Measurements from ENCODE around the gene APBA2. TPM values are rescaled to one million over a fixed set of nuclear protein-coding genes. Genes with fewer than 3 reads are reported as not detected.

Gene APBA2
- total and polyA plus RNA-seq, 10 of the 15 experiments (the other 5 are each of a cell fraction or from before 2014, with no cell fraction given): 0.06 to 0.26 (median 0.07) TPM; not detected in 7

GRCh38 chr15:29114221-29115092 lies 228.7 kb downstream of the APBA2 start:
- Histone ChIP-seq H3K4me3 (no peak overlapping the region), H2AFZ (ENCODE audit: control insufficient read depth, low read depth, low read length) (no peak overlapping the region), H3K9ac (ENCODE audit: control insufficient read depth, insufficient read depth, low read length) (no peak overlapping the region), H3K79me2 (ENCODE audit: control insufficient read depth, insufficient read depth, low read length) (no peaks in the 10 kb centered on the region), H4K20me1 (ENCODE audit: control insufficient read depth, insufficient read depth) (no peaks in the 10 kb centered on the region), H3K4me1 (ENCODE audit: control insufficient read depth, insufficient read depth, low read length) (no peaks in the 10 kb centered on the region), H3K4me2 (ENCODE audit: control insufficient read depth, insufficient read depth) (no peak overlapping the region), H3K27ac (ENCODE audit: control insufficient read depth, insufficient read depth) (no peak overlapping the region), H3K9me3 (replicated peaks; ENCODE audit: control insufficient read depth, insufficient read depth, low read length) (no peaks in the 10 kb centered on the region), H3K27me3 (replicated peaks in 1 of 2; ENCODE audit: control insufficient read depth in 2 of 2, insufficient read depth in 2 of 2, low read length in 1 of 2) (no peaks in the 10 kb centered on the region; a peak in 1 of 4 replicates), H3K36me3 (ENCODE audit: control insufficient read depth in 2 of 2, insufficient read depth in 2 of 2, low read length in 1 of 2) (no peaks in the 10 kb centered on the region)
- intact Hi-C loops (cut with micrococcal nuclease; ENCODE audit: unreplicated experiment): no loop called here
- POLR2A ChIA-PET: no interaction called here
- TF ChIP-seq ASH2L (IDR thresholded peaks at IDR 0.05; ENCODE audit: borderline replicate concordance, low read depth): no peak
- no peak for TF ChIP-seq ZNF24 (IDR thresholded peaks at IDR 0.05)
- no peak for TF ChIP-seq POU2F2 (IDR thresholded peaks at IDR 0.05; ENCODE audit: borderline replicate concordance, low read depth, low read length)
- no peak for TF ChIP-seq E2F4 (IDR thresholded peaks at IDR 0.05; ENCODE audit: low read depth, low read length)
- TF ChIP-seq MTA2 (IDR thresholded peaks at IDR 0.05; ENCODE audit: low read depth): no peak
- TF ChIP-seq SRF (IDR thresholded peaks at IDR 0.05; ENCODE audit: low read depth in 2 of 2, low read length in 2 of 2): no peak
- no peak for TF ChIP-seq EZH2 (IDR thresholded peaks at IDR 0.05; ENCODE audit: borderline replicate concordance, control insufficient read depth, low read depth, low read length)
- TF ChIP-seq EGR1 (IDR thresholded peaks at IDR 0.05; ENCODE audit: borderline replicate concordance in 1 of 2, low read depth in 2 of 2, low read length in 2 of 2): no peak
- no peak for TF ChIP-seq TCF12 (IDR thresholded peaks at IDR 0.05; ENCODE audit: low read depth, low read length)
- in situ Hi-C loops (cut with MboI): loop anchor here (25.0 kb wide), 1 partner anchor 948 kb away; no protein-coding TSS in a partner anchor
- WGBS (ENCODE audit: insufficient coverage, insufficient replicate concordance, low lambda C conversion rate, missing lambda C conversion rate): 53% methylated on average over 14 of the region's 18 CpGs
- no TSS peak for BruUV-seq (replicated peaks)
- no peak for ATAC-seq
- CTCF ChIA-PET: interaction anchor here (0.6 to 1.0 kb wide), 2 partner anchors 26 to 226 kb away, joined by 3 read pairs; no protein-coding TSS in a partner anchor
- RAD21 ChIA-PET (ENCODE audit: unreplicated experiment): no interaction called here
- no peak for DNase-seq (ENCODE audit: low read depth, low spot score)
- no peak for FAIRE-seq
- SMC1A ChIA-PET (ENCODE audit: uncharacterized antibody, unreplicated experiment): no interaction called here
